Naive thymus-derived CD4-positive, alpha-beta T cell (primary cell): ENCODE measurements around the gene RNF5. TPM values are rescaled to one million over a fixed set of nuclear protein-coding genes. Genes with fewer than 3 reads are reported as not detected.
"Not testable (repeated sequence)": the region's sequence is repeated elsewhere in the genome, so short reads cannot be mapped to it uniquely, and the experiment has no call there.

Source experiments
- ATAC-seq: fragments of 150-1000 bp; cut with Tn5 transposase; 2 replicates; pipeline ENCODE4 v1.10.0; 2021; ENCODE audit warnings: mild to moderate bottlenecking, moderate library complexity
- CTCF ChIA-PET: fragments of 350-600 bp; sonication (Branson Sonifier 250); formaldehyde crosslinking; loops from one replicate; lab custom pipeline; 2021; ENCODE audit warnings: antibody characterized with exemption; lab: Charles Lee
- POLR2A ChIA-PET: fragments of 350-600 bp; sonication (Branson Sonifier 250); formaldehyde crosslinking; loops from one replicate; lab custom pipeline; 2021; ENCODE audit warnings: antibody characterized with exemption, inconsistent platforms; lab: Charles Lee
- DNase-seq, 9 donors: peaks; one replicate each; pipeline versions ENCODE4 v3.0.0 to v3.0.0-alpha.2; 2020 to 2022; ENCODE audit warnings: mixed read lengths in 1 of 9
- H3K27ac ChIP-seq: one replicate; pipeline ENCODE4 v1.7.0; 2013; ENCODE audit warnings: mild to moderate bottlenecking, low read depth, low read length, moderate library complexity
- H3K27me3 ChIP-seq, 2 donors: one replicate each; pipeline ENCODE4 v1.7.0; 2013; ENCODE audit warnings: low read length in 2 of 2, mild to moderate bottlenecking in 2 of 2, moderate library complexity in 2 of 2; ENCODE audit not compliant: control insufficient read depth in 2 of 2, insufficient read depth in 2 of 2
- H3K36me3 ChIP-seq, 3 experiments: 1 replicate in 2 of 3; 2 replicates in 1 of 3; pipeline ENCODE4 v1.7.0; 2013; ENCODE audit warnings: low read length in 3 of 3, mild to moderate bottlenecking in 3 of 3, moderate library complexity in 1 of 3; ENCODE audit not compliant: insufficient read depth in 3 of 3, control insufficient read depth in 2 of 3
- H3K4me1 ChIP-seq, 2 donors: one replicate each; pipeline ENCODE4 v1.7.0; 2013; ENCODE audit warnings: low read length in 2 of 2, mild to moderate bottlenecking in 2 of 2, moderate library complexity in 1 of 2; ENCODE audit not compliant: control insufficient read depth in 2 of 2, insufficient read depth in 2 of 2
- H3K4me3 ChIP-seq: 2 replicates; pipeline ENCODE4 v1.7.0; 2013; ENCODE audit warnings: mild to moderate bottlenecking, low read length
- H3K9me3 ChIP-seq, 3 experiments: 1 replicate in 2 of 3; 2 replicates in 1 of 3; pipeline ENCODE4 v1.7.0; 2013; ENCODE audit warnings: low read length in 3 of 3; ENCODE audit not compliant: control insufficient read depth in 2 of 3
- H3K27ac Mint-ChIP-seq, 9 donors: one replicate each; pipeline ENCODE4 v1.8.0; 2020 to 2022; ENCODE audit warnings: mixed read lengths in 9 of 9, mild to moderate bottlenecking in 8 of 9, moderate library complexity in 5 of 9, inconsistent platforms in 2 of 9
- H3K27me3 Mint-ChIP-seq, 5 donors: one replicate each; pipeline ENCODE4 v1.8.0; 2021 to 2022; ENCODE audit warnings: mixed read lengths in 5 of 5, mild to moderate bottlenecking in 1 of 5
- H3K36me3 Mint-ChIP-seq, 5 donors: one replicate each; pipeline ENCODE4 v1.8.0; 2020 to 2022; ENCODE audit warnings: mixed read lengths in 5 of 5, mild to moderate bottlenecking in 3 of 5, inconsistent platforms in 1 of 5
- H3K4me1 Mint-ChIP-seq, 7 donors: one replicate each; pipeline ENCODE4 v1.8.0; 2020 to 2022; ENCODE audit warnings: mixed read lengths in 7 of 7, mild to moderate bottlenecking in 3 of 7, inconsistent platforms in 1 of 7
- H3K4me3 Mint-ChIP-seq, 10 donors: one replicate each; pipeline ENCODE4 v1.8.0; 2020 to 2022; ENCODE audit warnings: mild to moderate bottlenecking in 10 of 10, mixed read lengths in 10 of 10, moderate library complexity in 6 of 10, inconsistent platforms in 2 of 10
- H3K9me3 Mint-ChIP-seq, 11 donors: one replicate each; pipeline ENCODE4 v1.8.0; 2020 to 2022; ENCODE audit warnings: mixed read lengths in 11 of 11, mild to moderate bottlenecking in 4 of 11, inconsistent platforms in 1 of 11, moderate library complexity in 1 of 11
- intact Hi-C, 2 donors: fragments of 100-400 bp; cut with micrococcal nuclease; formaldehyde crosslinking; loops; one replicate each; pipeline ENCODE4 v1.15.1; 2023
- polyA plus RNA-seq, 2 donors: library from polyadenylated mRNA; unstranded; fragments of 300-500 nt; fragmentation: Illumina TruSeq; gene quantifications; one replicate each; pipeline ENCODE4 v1.2.3, GENCODE V29; 2021
- total RNA-seq, 6 experiments: library from RNA in 5 of 6; stranded (reverse) in 5 of 6; gene quantifications; 1 replicate in 5 of 6; 2 replicates in 1 of 6; pipeline ENCODE4 v1.2.3 and lab custom pipeline; 2021 to 2026

RNF5 gene
- total and polyA plus RNA-seq, 7 experiments from 2014 or later, result 17.0 to 111 (median 45.3) TPM

- ATAC-seq (no peak), DNase-seq (no peak)
- peaks cover 13 to 40% of the 10 kb centered on the region in 2 donors for H3K4me1 ChIP-seq
- Mint-ChIP-seq H3K9me3 (peaks cover 0 to 2% (median 0%) of the 10 kb centered on the region in 11 donors), H3K27me3 (no peaks in the 10 kb centered on the region), H3K4me1 (peaks cover 44 to 73% (median 61%) of the 10 kb centered on the region in 7 donors), H3K27ac (peak overlapping the region in 5 of 9 donors; percentile 45 to 80 (median 53)), H3K36me3 (peaks cover 5 to 26% (median 20%) of the 10 kb centered on the region in 5 donors), H3K4me3 (no peak overlapping the region)
- H3K4me3 ChIP-seq, result no peak overlapping the region
- H3K9me3 ChIP-seq, result no peaks in the 10 kb centered on the region
- H3K27me3 ChIP-seq, result no peaks in the 10 kb centered on the region
- ChIA-PET CTCF (interaction anchor here (0.5 to 1.3 kb wide), 2 partner anchors 14 to 104 kb away, joined by 3 to 4 read pairs; no protein-coding TSS in a partner anchor), POLR2A (interaction anchor here (0.8 to 8.1 kb wide), 4 partner anchors 9 to 790 kb away, joined by 3 to 259 read pairs (median 4); partner anchors contain the start of genes FKBPL, GPSM3 and PBX2)
- intact Hi-C loops, result no loop called here
- peak overlapping the region; percentile 29 for H3K27ac ChIP-seq
- H3K36me3 ChIP-seq, result peaks cover 7 to 56% (median 19%) of the 10 kb centered on the region in 3 experiments
Observed at GRCh38 chr6:32181915-32182529, 3.8 kb downstream of the RNF5 start.

GRCh38 chr6:32182555-32182981 is 4.4 kb downstream of the RNF5 start:
- ATAC-seq (no peak), DNase-seq (no peak)
- Mint-ChIP-seq H3K4me3 (no peak overlapping the region), H3K4me1 (peaks cover 44 to 73% (median 62%) of the 10 kb centered on the region in 7 donors), H3K36me3 (peaks cover 9 to 32% (median 25%) of the 10 kb centered on the region in 5 donors), H3K9me3 (peaks cover 0 to 2% (median 0%) of the 10 kb centered on the region in 11 donors), H3K27me3 (no peaks in the 10 kb centered on the region), H3K27ac (peak overlapping the region in 6 of 9 donors; percentile 14 to 84 (median 49))
- peak overlapping the region; percentile 29 for H3K27ac ChIP-seq
- peaks cover 10 to 44% of the 10 kb centered on the region in 2 donors for H3K4me1 ChIP-seq
- H3K36me3 ChIP-seq, result peaks cover 13 to 62% (median 24%) of the 10 kb centered on the region in 3 experiments
- intact Hi-C loops, result no loop called here
- H3K9me3 ChIP-seq, result no peaks in the 10 kb centered on the region
- POLR2A ChIA-PET, result interaction anchor here (0.8 to 8.1 kb wide), 4 partner anchors 8 to 789 kb away, joined by 3 to 259 read pairs (median 4); partner anchors contain the start of genes FKBPL, GPSM3 and PBX2
- H3K27me3 ChIP-seq, result no peaks in the 10 kb centered on the region
- CTCF ChIA-PET, result interaction anchor here (0.5 to 1.3 kb wide), 3 partner anchors 10 to 105 kb away, joined by 3 to 4 read pairs (median 4); partner anchors contain the start of gene GPSM3
- no peak overlapping the region for H3K4me3 ChIP-seq

- H3K36me3 ChIP-seq, result peaks cover 15 to 66% (median 27%) of the 10 kb centered on the region in 3 experiments
- intact Hi-C loops, result no loop called here
- CTCF ChIA-PET, result interaction anchor here (0.7 to 1.3 kb wide), 2 partner anchors 10 to 13 kb away, joined by 4 read pairs; partner anchors contain the start of gene GPSM3
- H3K4me3 ChIP-seq, result no peak overlapping the region
- Mint-ChIP-seq H3K27me3 (no peaks in the 10 kb centered on the region), H3K4me3 (no peak overlapping the region), H3K9me3 (peaks cover 0 to 1% (median 0%) of the 10 kb centered on the region in 11 donors), H3K4me1 (peaks cover 44 to 74% (median 63%) of the 10 kb centered on the region in 7 donors), H3K27ac (peak overlapping the region in 7 of 9 donors; percentile 14 to 84 (median 57)), H3K36me3 (peaks cover 10 to 35% (median 27%) of the 10 kb centered on the region in 5 donors)
- H3K4me1 ChIP-seq, result peaks cover 10 to 49% of the 10 kb centered on the region in 2 donors
- no peaks in the 10 kb centered on the region for H3K9me3 ChIP-seq
- H3K27me3 ChIP-seq, result no peaks in the 10 kb centered on the region
- peak overlapping the region; percentile 3 for H3K27ac ChIP-seq
- POLR2A ChIA-PET, result interaction anchor here (0.8 to 8.1 kb wide), 4 partner anchors 8 to 789 kb away, joined by 3 to 259 read pairs (median 4); partner anchors contain the start of genes FKBPL, GPSM3 and PBX2
- ATAC-seq, result no peak
- DNase-seq, result no peak
Observed at GRCh38 chr6:32183030-32183429, 4.8 kb downstream of the RNF5 start.

- Mint-ChIP-seq H3K27ac (peak overlapping the region in 7 of 9 donors; percentile 31 to 68 (median 46)), H3K9me3 (no peaks in the 10 kb centered on the region), H3K27me3 (no peaks in the 10 kb centered on the region), H3K36me3 (peaks cover 10 to 35% (median 27%) of the 10 kb centered on the region in 5 donors), H3K4me1 (peaks cover 46 to 74% (median 64%) of the 10 kb centered on the region in 7 donors), H3K4me3 (no peak overlapping the region)
- no peaks in the 10 kb centered on the region for H3K9me3 ChIP-seq
- no peaks in the 10 kb centered on the region for H3K27me3 ChIP-seq
- no peak overlapping the region for H3K4me3 ChIP-seq
- ChIA-PET CTCF (no interaction called here), POLR2A (interaction anchor here (1.2 to 8.1 kb wide), 3 partner anchors 7 to 788 kb away, joined by 4 to 259 read pairs (median 5); partner anchors contain the start of genes FKBPL, GPSM3 and PBX2)
- DNase-seq, result no peak
- intact Hi-C loops, result no loop called here
- peaks cover 12 to 53% of the 10 kb centered on the region in 2 donors for H3K4me1 ChIP-seq
- H3K27ac ChIP-seq, result peak overlapping the region; percentile 17
- H3K36me3 ChIP-seq, result peaks cover 15 to 69% (median 27%) of the 10 kb centered on the region in 3 experiments
- ATAC-seq, result no peak
Observed at GRCh38 chr6:32183483-32184083, 5.4 kb downstream of the RNF5 start.

- Histone ChIP-seq H3K4me1 (peaks cover 11 to 50% of the 10 kb centered on the region in 2 donors), H3K27me3 (no peaks in the 10 kb centered on the region), H3K27ac (peak within 1 kb of the TSS; percentile 17), H3K36me3 (peaks cover 15 to 69% (median 27%) of the 10 kb centered on the region in 3 experiments), H3K4me3 (no peak within 1 kb of the TSS), H3K9me3 (no peaks in the 10 kb centered on the region)
- Mint-ChIP-seq H3K4me3 (no peak within 1 kb of the TSS), H3K27ac (peak within 1 kb of the TSS in 8 of 9 donors; percentile 43 to 84 (median 60)), H3K27me3 (no peaks in the 10 kb centered on the region), H3K9me3 (no peaks in the 10 kb centered on the region), H3K4me1 (peaks cover 46 to 74% (median 64%) of the 10 kb centered on the region in 7 donors), H3K36me3 (peaks cover 10 to 39% (median 27%) of the 10 kb centered on the region in 5 donors)
- ChIA-PET CTCF (no interaction called here), POLR2A (no interaction called here)
- ATAC-seq (no peak), DNase-seq (no peak)
- intact Hi-C loops, result no loop called here
Observed at GRCh38 chr6:32184084-32184640, 6.0 kb downstream of the RNF5 start, which contains the start of gene AGER. TSS of gene AGER (minus strand) at chr6:32184253. CDS start at chr6:32184222, 31 bp downstream.

GRCh38 chr6:32185681-32186131 is 7.5 kb downstream of the RNF5 start:
- H3K27me3 Mint-ChIP-seq, H3K9me3 Mint-ChIP-seq, H3K9me3 ChIP-seq, CTCF ChIA-PET, intact Hi-C loops, H3K4me3 ChIP-seq, H3K27me3 ChIP-seq, DNase-seq: not testable (repeated sequence)
- H3K36me3 Mint-ChIP-seq, result peaks cover 10 to 33% (median 30%) of the 10 kb centered on the region in 5 donors
- Histone ChIP-seq H3K36me3 (peaks cover 15 to 66% (median 27%) of the 10 kb centered on the region in 3 experiments), H3K4me1 (peaks cover 10 to 44% of the 10 kb centered on the region in 2 donors), H3K27ac (peak overlapping the region; percentile 97)
- peaks cover 37 to 60% (median 55%) of the 10 kb centered on the region in 7 donors for H3K4me1 Mint-ChIP-seq
- peak overlapping the region; percentile 73 to 97 (median 91) for H3K27ac Mint-ChIP-seq
- ATAC-seq, result peak; percentile 55
- POLR2A ChIA-PET, result interaction anchor here (1.7 to 10.6 kb wide), 2 partner anchors 6 to 57 kb away, joined by 9 to 259 read pairs; partner anchors contain the start of genes AGPAT1, ATF6B and RNF5
- peak overlapping the region in 7 of 10 donors; percentile 25 to 98 (median 75) for H3K4me3 Mint-ChIP-seq
